GM23338 (cell line): Measurements from ENCODE around the gene TSPYL4.
A peak's percentile ranks its signal among the peaks of the same experiment; 100 is the strongest.

Experiments
- CREB1 ChIP-seq: fragments of 250-450 bp; sonication (Bioruptor Pico); IDR thresholded peaks from 2 replicates; pipeline ENCODE4 v1.5.0; 2020; ENCODE audit warnings: low read depth, mild to moderate bottlenecking, moderate library complexity
- EZH2 ChIP-seq: fragments of 200-600 bp; sonication (generic); IDR thresholded peaks from one replicate; pipeline ENCODE4 v1.8.0; 2017; ENCODE audit warnings: antibody characterized with exemption, mild to moderate bottlenecking, low read depth; ENCODE audit not compliant: unreplicated experiment
- EZH2phosphoT487 ChIP-seq: fragments of 200-600 bp; sonication (generic); IDR thresholded peaks from one replicate; pipeline ENCODE4 v1.8.1; 2018; ENCODE audit warnings: antibody characterized with exemption; ENCODE audit not compliant: unreplicated experiment
- POLR2AphosphoS5 ChIP-seq: IDR thresholded peaks from 2 replicates; pipeline ENCODE4 v1.6.1; 2016; ENCODE audit warnings: antibody characterized with exemption, low read depth
- TF ChIP-seq, protein P1 (sequence below), 2 experiments: fragments of 200-600 bp in 1 of 2; sonication (generic) in 1 of 2; conservative IDR thresholded peaks; 2 replicates each; pipeline versions ENCODE4 v1.5.1 to v1.6.1; 2016 to 2017; ENCODE audit warnings: antibody characterized with exemption in 2 of 2, low read depth in 2 of 2, mild to moderate bottlenecking in 2 of 2, moderate library complexity in 1 of 2
- TF ChIP-seq, protein P2 (sequence below): IDR thresholded peaks from one replicate; pipeline ENCODE4 v1.6.1; 2018; ENCODE audit warnings: antibody characterized with exemption; ENCODE audit not compliant: unreplicated experiment
- TF ChIP-seq, protein P3 (sequence below): IDR thresholded peaks from 2 replicates; pipeline ENCODE4 v1.6.1; 2016; ENCODE audit warnings: antibody characterized with exemption

DNA sequence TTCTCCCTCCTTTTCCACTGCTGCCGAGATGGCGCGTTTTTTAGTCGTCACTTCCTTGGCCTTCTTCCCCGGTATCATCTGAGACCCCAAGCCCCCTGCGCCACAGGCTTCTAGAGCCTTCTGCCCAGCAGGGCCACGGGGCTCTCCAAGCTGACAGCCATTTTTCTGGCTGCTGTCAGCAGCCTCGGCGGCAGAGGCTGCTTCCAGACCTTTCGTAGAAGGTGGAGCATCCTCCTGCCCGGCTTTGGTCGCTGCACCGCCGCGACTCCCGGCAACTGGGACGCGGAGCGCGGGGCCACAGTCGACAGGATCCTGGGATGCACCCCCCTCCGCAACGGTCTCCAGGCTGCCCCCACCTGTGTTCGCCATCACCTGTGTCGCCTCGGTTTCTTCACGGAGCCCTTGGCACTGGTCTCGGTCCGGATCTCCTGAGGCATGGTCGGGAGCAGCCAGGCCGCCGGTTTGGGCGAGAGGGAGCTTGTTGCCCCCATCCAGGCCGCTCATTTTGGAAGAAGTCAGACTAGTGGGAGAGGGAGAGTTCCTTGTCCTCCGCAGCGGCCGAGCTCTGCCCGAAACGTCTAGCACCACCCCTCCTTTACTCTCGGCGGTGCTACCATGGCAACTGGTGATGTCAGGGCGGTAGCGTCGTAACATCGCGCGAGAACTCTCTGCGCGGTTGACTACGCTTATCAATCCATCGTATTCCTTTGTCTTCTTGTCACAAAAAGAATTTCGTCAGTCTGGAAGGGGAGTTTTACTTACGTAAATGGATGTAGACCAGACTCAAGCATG, at the start of gene TSPYL4:
- TF ChIP-seq, protein P1, sequence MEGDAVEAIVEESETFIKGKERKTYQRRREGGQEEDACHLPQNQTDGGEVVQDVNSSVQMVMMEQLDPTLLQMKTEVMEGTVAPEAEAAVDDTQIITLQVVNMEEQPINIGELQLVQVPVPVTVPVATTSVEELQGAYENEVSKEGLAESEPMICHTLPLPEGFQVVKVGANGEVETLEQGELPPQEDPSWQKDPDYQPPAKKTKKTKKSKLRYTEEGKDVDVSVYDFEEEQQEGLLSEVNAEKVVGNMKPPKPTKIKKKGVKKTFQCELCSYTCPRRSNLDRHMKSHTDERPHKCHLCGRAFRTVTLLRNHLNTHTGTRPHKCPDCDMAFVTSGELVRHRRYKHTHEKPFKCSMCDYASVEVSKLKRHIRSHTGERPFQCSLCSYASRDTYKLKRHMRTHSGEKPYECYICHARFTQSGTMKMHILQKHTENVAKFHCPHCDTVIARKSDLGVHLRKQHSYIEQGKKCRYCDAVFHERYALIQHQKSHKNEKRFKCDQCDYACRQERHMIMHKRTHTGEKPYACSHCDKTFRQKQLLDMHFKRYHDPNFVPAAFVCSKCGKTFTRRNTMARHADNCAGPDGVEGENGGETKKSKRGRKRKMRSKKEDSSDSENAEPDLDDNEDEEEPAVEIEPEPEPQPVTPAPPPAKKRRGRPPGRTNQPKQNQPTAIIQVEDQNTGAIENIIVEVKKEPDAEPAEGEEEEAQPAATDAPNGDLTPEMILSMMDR (conservative IDR thresholded peaks at IDR 0.05; ENCODE audit: low read depth in 2 of 2): no peak
- TF ChIP-seq CREB1 (CRISPR knock-in tag) (peak; percentile 91), EZH2 (no peak), EZH2phosphoT487 (no peak), POLR2AphosphoS5 (peak; percentile 79)
- TF ChIP-seq, protein P2, sequence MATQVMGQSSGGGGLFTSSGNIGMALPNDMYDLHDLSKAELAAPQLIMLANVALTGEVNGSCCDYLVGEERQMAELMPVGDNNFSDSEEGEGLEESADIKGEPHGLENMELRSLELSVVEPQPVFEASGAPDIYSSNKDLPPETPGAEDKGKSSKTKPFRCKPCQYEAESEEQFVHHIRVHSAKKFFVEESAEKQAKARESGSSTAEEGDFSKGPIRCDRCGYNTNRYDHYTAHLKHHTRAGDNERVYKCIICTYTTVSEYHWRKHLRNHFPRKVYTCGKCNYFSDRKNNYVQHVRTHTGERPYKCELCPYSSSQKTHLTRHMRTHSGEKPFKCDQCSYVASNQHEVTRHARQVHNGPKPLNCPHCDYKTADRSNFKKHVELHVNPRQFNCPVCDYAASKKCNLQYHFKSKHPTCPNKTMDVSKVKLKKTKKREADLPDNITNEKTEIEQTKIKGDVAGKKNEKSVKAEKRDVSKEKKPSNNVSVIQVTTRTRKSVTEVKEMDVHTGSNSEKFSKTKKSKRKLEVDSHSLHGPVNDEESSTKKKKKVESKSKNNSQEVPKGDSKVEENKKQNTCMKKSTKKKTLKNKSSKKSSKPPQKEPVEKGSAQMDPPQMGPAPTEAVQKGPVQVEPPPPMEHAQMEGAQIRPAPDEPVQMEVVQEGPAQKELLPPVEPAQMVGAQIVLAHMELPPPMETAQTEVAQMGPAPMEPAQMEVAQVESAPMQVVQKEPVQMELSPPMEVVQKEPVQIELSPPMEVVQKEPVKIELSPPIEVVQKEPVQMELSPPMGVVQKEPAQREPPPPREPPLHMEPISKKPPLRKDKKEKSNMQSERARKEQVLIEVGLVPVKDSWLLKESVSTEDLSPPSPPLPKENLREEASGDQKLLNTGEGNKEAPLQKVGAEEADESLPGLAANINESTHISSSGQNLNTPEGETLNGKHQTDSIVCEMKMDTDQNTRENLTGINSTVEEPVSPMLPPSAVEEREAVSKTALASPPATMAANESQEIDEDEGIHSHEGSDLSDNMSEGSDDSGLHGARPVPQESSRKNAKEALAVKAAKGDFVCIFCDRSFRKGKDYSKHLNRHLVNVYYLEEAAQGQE: no peak
- TF ChIP-seq, protein P3, sequence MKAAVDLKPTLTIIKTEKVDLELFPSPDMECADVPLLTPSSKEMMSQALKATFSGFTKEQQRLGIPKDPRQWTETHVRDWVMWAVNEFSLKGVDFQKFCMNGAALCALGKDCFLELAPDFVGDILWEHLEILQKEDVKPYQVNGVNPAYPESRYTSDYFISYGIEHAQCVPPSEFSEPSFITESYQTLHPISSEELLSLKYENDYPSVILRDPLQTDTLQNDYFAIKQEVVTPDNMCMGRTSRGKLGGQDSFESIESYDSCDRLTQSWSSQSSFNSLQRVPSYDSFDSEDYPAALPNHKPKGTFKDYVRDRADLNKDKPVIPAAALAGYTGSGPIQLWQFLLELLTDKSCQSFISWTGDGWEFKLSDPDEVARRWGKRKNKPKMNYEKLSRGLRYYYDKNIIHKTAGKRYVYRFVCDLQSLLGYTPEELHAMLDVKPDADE: no peak
